GM19328 (cell line): ENCODE measurements around the gene NDUFAF7.
"Not testable (repeated sequence)": the region's sequence is repeated elsewhere in the genome, so short reads cannot be mapped to it uniquely, and the experiment has no call there.

Experiments used
- ATAC-seq: cut with Tn5 transposase; IDR thresholded peaks from one replicate; pipeline ENCODE4 v1.9.1; 2021; ENCODE audit warnings: mild to moderate bottlenecking, moderate library complexity; ENCODE audit not compliant: unreplicated experiment

NDUFAF7 gene

GRCh38 chr2:37231241-37232130 is at the start of gene NDUFAF7, which contains the start of gene CEBPZ:
NDUFAF7 (plus strand) TSS chr2:37231658; CDS start chr2:37231706, 48 bp downstream.
CEBPZ (minus strand) TSS chr2:37231596; CDS start chr2:37231567, 29 bp downstream.
- peak; percentile 94 for ATAC-seq

GRCh38 chr2:37181726-37182684 is 49.5 kb upstream of the NDUFAF7 start:
- ATAC-seq, result no peak

- no peak for ATAC-seq
These were observed 42.9 kb upstream of the NDUFAF7 start, which contains the start of gene SULT6B1 for GRCh38 chr2:37188570-37188969. SULT6B1 (minus strand) TSS chr2:37188670; CDS start chr2:37188640, 30 bp downstream.

GRCh38 chr2:37189452-37190153 is 41.9 kb upstream of the NDUFAF7 start:
- ATAC-seq, result no peak

GRCh38 chr2:37190290-37190689 is 41.2 kb upstream of the NDUFAF7 start:
- no peak for ATAC-seq

- ATAC-seq, result no peak
These were observed 40.2 kb upstream of the NDUFAF7 start for GRCh38 chr2:37191253-37191652.

- ATAC-seq, result no peak
These were observed 39.7 kb upstream of the NDUFAF7 start for GRCh38 chr2:37191747-37192146.

GRCh38 chr2:37192551-37192950 is 38.9 kb upstream of the NDUFAF7 start:
- no peak for ATAC-seq

GRCh38 chr2:37195862-37196319 is 35.6 kb upstream of the NDUFAF7 start:
- not testable (repeated sequence) for ATAC-seq

GRCh38 chr2:37196320-37197195 is 34.9 kb upstream of the NDUFAF7 start, which contains the start of gene CEBPZOS:
CEBPZOS (plus strand) TSS chr2:37196496; CDS start chr2:37199705, 3,209 bp downstream.
- ATAC-seq, result peak; percentile 66

- no peak for ATAC-seq
These were observed 32.8 kb upstream of the NDUFAF7 start for GRCh38 chr2:37198681-37199065.

- no peak for ATAC-seq
These were observed 30.2 kb upstream of the NDUFAF7 start for GRCh38 chr2:37201208-37201607.

- no peak for ATAC-seq
These were observed 29.7 kb upstream of the NDUFAF7 start for GRCh38 chr2:37201766-37202165.

- ATAC-seq, result no peak
These were observed 27.8 kb upstream of the NDUFAF7 start for GRCh38 chr2:37203708-37204107.

GRCh38 chr2:37205071-37205661 is 26.3 kb upstream of the NDUFAF7 start:
- not testable (repeated sequence) for ATAC-seq

- ATAC-seq, result no peak
These were observed 25.6 kb upstream of the NDUFAF7 start for GRCh38 chr2:37205689-37206341.

GRCh38 chr2:37206760-37207159 is 24.7 kb upstream of the NDUFAF7 start:
- ATAC-seq, result not testable (repeated sequence)

GRCh38 chr2:37211212-37211611 is 20.2 kb upstream of the NDUFAF7 start:
- ATAC-seq, result no peak
